Measurements from ENCODE around the gene CNRIP1. TPM values are rescaled to one million over a fixed set of nuclear protein-coding genes. Genes with fewer than 3 reads are reported as not detected.
A peak's percentile ranks its signal among the peaks of the same experiment; 100 is the strongest.

CNRIP1 gene
- total RNA-seq, 1 experiment from 2014 or later = 14.0 TPM

GRCh38 chr2:68272246-68272994, 47.3 kb downstream of the CNRIP1 start:
- DNase-seq (ENCODE audit: low read depth in 1 of 2, low spot score in 2 of 2) = no peak
- H3K9me3 ChIP-seq (replicated peaks) = no peaks in the 10 kb centered on the region
- H3K4me3 ChIP-seq = no peak overlapping the region
- no peaks in the 10 kb centered on the region for H3K36me3 ChIP-seq
- peaks cover 5% of the 10 kb centered on the region; the same call in 1 of the 2 replicates for H3K27me3 ChIP-seq (replicated peaks)
- H3K27ac ChIP-seq = no peak overlapping the region
- H3K4me1 ChIP-seq (replicated peaks) = no peaks in the 10 kb centered on the region

- no peak for DNase-seq (ENCODE audit: low read depth in 1 of 2, low spot score in 2 of 2)
- H3K36me3 ChIP-seq = no peaks in the 10 kb centered on the region
- H3K4me1 ChIP-seq (replicated peaks) = no peaks in the 10 kb centered on the region
- no peaks in the 10 kb centered on the region for H3K27me3 ChIP-seq (replicated peaks)
- no peak overlapping the region for H3K4me3 ChIP-seq
- no peak overlapping the region for H3K27ac ChIP-seq
- no peaks in the 10 kb centered on the region for H3K9me3 ChIP-seq (replicated peaks)
Measured at GRCh38 chr2:68266655-68267054, 53.1 kb downstream of the CNRIP1 start.

DNA sequence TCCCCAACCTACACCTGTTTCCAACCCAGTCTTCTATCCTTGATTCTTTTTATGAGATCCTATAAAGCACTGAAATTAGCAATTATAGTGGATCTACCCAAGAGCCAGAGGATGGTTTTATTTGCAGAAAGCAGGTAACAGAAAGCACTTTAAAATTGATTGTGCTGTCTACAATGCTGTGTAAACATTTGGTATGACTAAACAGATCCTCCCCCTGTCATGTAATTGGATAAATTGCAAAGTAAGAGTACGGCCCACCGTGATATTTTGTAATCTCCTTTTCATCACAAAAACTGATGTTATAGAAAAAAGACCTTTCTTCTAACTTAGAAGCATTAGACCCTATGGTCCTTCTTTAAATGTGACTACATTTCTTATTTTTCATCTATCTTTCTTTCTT, 56.1 kb downstream of the CNRIP1 start:
- no peak overlapping the region for H3K4me3 ChIP-seq
- H3K27me3 ChIP-seq (replicated peaks) = no peaks in the 10 kb centered on the region
- H3K27ac ChIP-seq = no peak overlapping the region
- no peaks in the 10 kb centered on the region for H3K36me3 ChIP-seq
- DNase-seq (ENCODE audit: low read depth in 1 of 2, low spot score in 2 of 2) = no peak
- peaks cover 8% of the 10 kb centered on the region for H3K4me1 ChIP-seq (replicated peaks)
- H3K9me3 ChIP-seq (replicated peaks) = no peaks in the 10 kb centered on the region

DNA sequence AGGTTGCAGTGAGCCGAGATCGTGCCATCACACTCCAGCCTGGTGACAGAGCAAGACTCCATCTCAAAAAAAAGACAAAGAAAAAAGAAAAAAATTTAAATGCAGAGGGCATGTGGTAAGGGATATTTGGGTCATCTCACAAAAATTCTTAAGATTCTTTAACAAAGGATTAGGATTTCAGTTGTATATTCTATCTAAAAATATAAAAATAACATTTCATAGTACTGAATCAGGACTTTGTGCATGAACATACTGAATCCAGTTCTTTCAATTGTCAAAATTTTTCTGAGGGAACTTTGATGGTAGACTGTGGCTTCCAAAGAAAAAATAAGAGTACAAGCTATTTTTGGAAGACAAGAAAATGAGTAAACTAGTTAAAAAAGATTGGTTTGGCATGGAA, 60.9 kb downstream of the CNRIP1 start:
- H3K9me3 ChIP-seq (replicated peaks) = no peaks in the 10 kb centered on the region
- DNase-seq (ENCODE audit: low read depth in 1 of 2, low spot score in 2 of 2) = peak in 1 of 2 experiments; percentile 57

GRCh38 chr2:68256093-68256450, 63.7 kb downstream of the CNRIP1 start:
- peaks cover 8% of the 10 kb centered on the region for H3K36me3 ChIP-seq
- H3K27me3 ChIP-seq (replicated peaks) = no peaks in the 10 kb centered on the region
- H3K9me3 ChIP-seq (replicated peaks) = no peaks in the 10 kb centered on the region; the same call in 1 of the 2 replicates
- H3K4me1 ChIP-seq (replicated peaks) = peaks cover 48% of the 10 kb centered on the region
- H3K4me3 ChIP-seq = no peak overlapping the region
- DNase-seq (ENCODE audit: low read depth in 1 of 2, low spot score in 2 of 2) = peak in 1 of 2 experiments; percentile 29
- H3K27ac ChIP-seq = peak overlapping the region; percentile 62

More for the DNA sequence above, 60.9 kb downstream of the CNRIP1 start:
- Histone ChIP-seq H3K36me3 (no peaks in the 10 kb centered on the region), H3K4me3 (no peak overlapping the region), H3K4me1 (replicated peaks) (peaks cover 44% of the 10 kb centered on the region), H3K27ac (peak overlapping the region; percentile 85), H3K27me3 (replicated peaks) (no peaks in the 10 kb centered on the region)

GRCh38 chr2:68253219-68254068, 66.3 kb downstream of the CNRIP1 start:
- DNase-seq (ENCODE audit: low read depth in 1 of 2, low spot score in 2 of 2) = peak in 1 of 2 experiments; percentile 57
- no peaks in the 10 kb centered on the region for H3K27me3 ChIP-seq (replicated peaks)
- H3K4me3 ChIP-seq = peak overlapping the region; percentile 88
- H3K36me3 ChIP-seq = peaks cover 24% of the 10 kb centered on the region
- peak overlapping the region; percentile 90 for H3K27ac ChIP-seq
- peaks cover 50% of the 10 kb centered on the region for H3K4me1 ChIP-seq (replicated peaks)
- H3K9me3 ChIP-seq (replicated peaks) = no peaks in the 10 kb centered on the region; the same call in 1 of the 2 replicates

- Histone ChIP-seq H3K27me3 (replicated peaks) (no peaks in the 10 kb centered on the region), H3K36me3 (peaks cover 30% of the 10 kb centered on the region), H3K9me3 (replicated peaks) (no peaks in the 10 kb centered on the region; the same call in 1 of the 2 replicates), H3K4me1 (replicated peaks) (peaks cover 48% of the 10 kb centered on the region), H3K27ac (peak within 1 kb of the TSS; percentile 90), H3K4me3 (peak within 1 kb of the TSS; percentile 88)
- DNase-seq (ENCODE audit: low read depth in 1 of 2, low spot score in 2 of 2) = peak; percentile 92 to 96
Measured at GRCh38 chr2:68252400-68253218, 67.1 kb downstream of the CNRIP1 start, which contains the start of gene PPP3R1. TSS of gene PPP3R1 (minus strand) at chr2:68252532. CDS start at chr2:68252127, 405 bp downstream.

GRCh38 chr2:68251855-68252399, 67.8 kb downstream of the CNRIP1 start:
- Histone ChIP-seq H3K9me3 (replicated peaks) (no peaks in the 10 kb centered on the region; the same call in 1 of the 2 replicates), H3K4me3 (peak overlapping the region; percentile 88), H3K27ac (peak overlapping the region; percentile 76), H3K36me3 (peaks cover 34% of the 10 kb centered on the region), H3K4me1 (replicated peaks) (peaks cover 41% of the 10 kb centered on the region), H3K27me3 (replicated peaks) (no peaks in the 10 kb centered on the region)
- DNase-seq (ENCODE audit: low read depth in 1 of 2, low spot score in 2 of 2) = no peak

GRCh38 chr2:68251187-68251854, 68.4 kb downstream of the CNRIP1 start:
- Histone ChIP-seq H3K4me1 (replicated peaks) (peaks cover 35% of the 10 kb centered on the region), H3K27ac (peak overlapping the region; percentile 52), H3K9me3 (replicated peaks) (no peaks in the 10 kb centered on the region; the same call in 1 of the 2 replicates), H3K36me3 (peaks cover 34% of the 10 kb centered on the region), H3K27me3 (replicated peaks) (no peaks in the 10 kb centered on the region), H3K4me3 (peak overlapping the region; percentile 88)
- peak; percentile 72 to 80 for DNase-seq (ENCODE audit: low read depth in 1 of 2, low spot score in 2 of 2)

- H3K4me3 ChIP-seq = peak overlapping the region; percentile 88
- H3K9me3 ChIP-seq (replicated peaks) = no peaks in the 10 kb centered on the region; the same call in 1 of the 2 replicates
- no peak for DNase-seq (ENCODE audit: low read depth in 1 of 2, low spot score in 2 of 2)
- H3K27ac ChIP-seq = peak overlapping the region; percentile 52
- H3K36me3 ChIP-seq = peaks cover 34% of the 10 kb centered on the region
- H3K4me1 ChIP-seq (replicated peaks) = peaks cover 29% of the 10 kb centered on the region
- no peaks in the 10 kb centered on the region for H3K27me3 ChIP-seq (replicated peaks)
Measured at GRCh38 chr2:68250652-68251186, 69.0 kb downstream of the CNRIP1 start.

DNA sequence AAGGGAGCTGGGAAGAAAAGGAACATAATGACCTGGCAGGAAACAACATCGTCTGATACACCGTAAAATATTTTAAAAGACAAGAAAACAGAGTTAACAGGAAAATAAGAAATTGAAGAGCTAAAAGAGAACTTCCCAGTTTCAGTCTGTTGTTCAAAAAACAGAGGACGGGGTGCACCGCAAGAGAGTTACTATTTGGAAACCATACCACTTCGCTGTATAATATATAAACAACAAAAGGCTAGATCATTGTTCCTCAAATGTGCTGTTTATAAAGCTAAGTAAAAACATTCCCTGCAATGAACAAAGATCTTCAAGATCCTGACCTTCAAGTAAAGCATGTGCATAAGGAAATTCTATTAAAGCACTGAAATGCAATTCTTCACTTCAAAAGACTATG, 69.6 kb downstream of the CNRIP1 start:
- Histone ChIP-seq H3K36me3 (peaks cover 35% of the 10 kb centered on the region), H3K27ac (peak overlapping the region; percentile 52; the same call in 1 of the 2 replicates), H3K9me3 (replicated peaks) (no peaks in the 10 kb centered on the region; the same call in 1 of the 2 replicates), H3K4me3 (peak overlapping the region; percentile 88), H3K4me1 (replicated peaks) (peaks cover 26% of the 10 kb centered on the region), H3K27me3 (replicated peaks) (no peaks in the 10 kb centered on the region)
- peak in 1 of 2 experiments; percentile 56 for DNase-seq (ENCODE audit: low read depth in 1 of 2, low spot score in 2 of 2)

GRCh38 chr2:68248806-68249205, 70.9 kb downstream of the CNRIP1 start:
- H3K4me3 ChIP-seq = no peak overlapping the region
- peaks cover 39% of the 10 kb centered on the region for H3K36me3 ChIP-seq
- no peaks in the 10 kb centered on the region; the same call in 1 of the 2 replicates for H3K9me3 ChIP-seq (replicated peaks)
- DNase-seq (ENCODE audit: low read depth in 1 of 2, low spot score in 2 of 2) = no peak
- peaks cover 17% of the 10 kb centered on the region for H3K4me1 ChIP-seq (replicated peaks)
- H3K27ac ChIP-seq = no peak overlapping the region
- H3K27me3 ChIP-seq (replicated peaks) = no peaks in the 10 kb centered on the region
